DMS79 (cell line): ENCODE measurements around the gene PPFIBP1.

ENCODE experiments used
- DNase-seq: peaks from one replicate; lab custom pipeline; 2025; lab: John Stamatoyannopoulos, UW

The PPFIBP1 gene

GRCh38 chr12:27513155-27513824 is 10.7 kb upstream of the PPFIBP1 start:
- no peak for DNase-seq

DNA sequence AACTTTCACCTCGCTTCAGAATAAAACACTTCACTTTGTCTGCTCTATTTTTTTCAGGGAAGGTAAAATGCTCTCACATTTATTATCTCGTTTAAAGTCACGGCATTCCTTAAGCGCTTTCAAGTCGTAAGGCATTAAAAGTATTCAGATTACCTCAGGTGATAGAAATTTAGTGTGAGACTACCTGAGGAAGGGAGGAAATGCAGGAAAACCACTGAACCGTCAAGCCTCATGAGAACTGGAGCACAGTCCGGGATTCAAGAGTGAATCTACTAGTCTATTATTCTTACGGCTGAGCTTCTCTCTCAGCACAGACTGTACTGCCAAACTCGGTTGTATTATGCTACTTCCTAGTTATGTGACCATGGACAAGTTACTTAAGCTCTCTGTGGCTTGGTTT is 8.3 kb upstream of the PPFIBP1 start:
- DNase-seq, result no peak

- DNase-seq, result no peak
Observed at GRCh38 chr12:27516625-27517024, 7.4 kb upstream of the PPFIBP1 start.

- DNase-seq, result no peak
Observed at GRCh38 chr12:27517546-27517945, 6.5 kb upstream of the PPFIBP1 start.

DNA sequence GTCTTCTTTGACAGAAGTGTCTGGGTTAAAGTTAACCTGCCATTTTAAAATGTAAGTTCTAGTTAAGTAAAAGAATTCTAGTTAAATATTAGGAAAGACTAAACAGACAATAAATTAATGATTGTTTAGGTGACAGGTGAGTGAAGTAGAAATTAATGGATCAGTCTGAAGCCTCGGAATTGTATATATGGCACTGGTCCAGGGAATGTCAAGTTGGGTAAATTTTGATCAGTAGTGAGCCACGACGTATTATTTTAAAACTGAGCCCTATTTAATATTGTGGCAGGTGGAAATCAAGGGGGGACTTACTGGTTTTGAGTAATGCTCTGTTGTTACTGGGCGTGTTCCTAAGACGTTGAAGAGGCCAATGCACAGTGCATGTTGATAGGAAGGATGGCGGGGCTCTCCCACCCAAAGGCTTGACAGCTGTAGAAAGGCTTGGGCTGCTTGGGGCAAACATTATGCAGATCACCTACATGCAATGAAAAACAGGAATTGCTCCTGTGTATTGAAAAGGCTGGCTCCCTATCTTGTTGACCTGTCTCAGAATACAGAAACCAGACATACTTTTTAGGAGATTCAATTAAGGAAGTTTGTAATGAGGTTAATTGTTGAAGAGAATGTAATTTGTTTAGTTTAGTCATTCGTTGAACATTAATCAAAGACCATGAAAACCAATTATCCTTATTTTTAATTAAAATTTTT is 5.9 kb upstream of the PPFIBP1 start:
- DNase-seq, result no peak

DNA sequence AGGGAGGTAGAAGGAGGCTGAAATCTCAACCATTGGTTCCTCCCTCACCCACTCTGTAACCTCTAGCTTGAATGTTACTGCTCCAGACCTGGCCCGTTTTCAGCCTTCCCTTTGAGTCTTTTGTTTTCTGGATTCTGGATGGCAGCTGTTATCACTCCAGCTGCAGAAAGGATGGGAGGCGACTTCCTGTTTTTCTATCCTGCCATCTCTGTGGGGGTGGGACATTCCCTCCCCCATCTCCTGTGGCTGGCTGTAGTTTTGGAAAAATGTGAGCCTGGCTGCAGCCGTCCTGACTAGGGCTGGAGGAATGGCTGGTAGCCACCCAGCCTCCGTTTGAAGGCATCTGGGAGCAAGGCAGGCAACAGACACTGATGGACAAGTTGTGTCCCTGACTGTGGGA is 2.9 kb upstream of the PPFIBP1 start:
- DNase-seq, result no peak

DNA sequence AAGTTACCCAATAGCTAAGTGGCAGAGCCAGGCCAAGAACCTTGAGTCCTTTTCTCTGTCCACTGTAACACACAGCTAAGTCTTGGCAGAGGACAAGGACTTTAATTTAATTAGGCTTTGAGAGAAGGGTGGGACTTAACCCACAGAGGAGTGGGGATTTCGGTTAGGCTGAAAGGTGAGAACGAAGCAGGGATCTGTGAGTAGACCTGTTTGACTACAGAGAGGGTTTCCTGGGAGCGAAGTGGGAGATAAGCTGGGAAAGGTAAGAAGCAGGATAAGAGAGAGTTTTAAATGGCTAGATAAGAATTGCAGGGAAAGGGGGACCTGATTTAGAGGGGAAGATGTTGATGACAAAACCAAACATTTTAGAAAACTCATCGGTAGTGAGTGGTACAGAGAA is 2.0 kb upstream of the PPFIBP1 start:
- no peak for DNase-seq

GRCh38 chr12:27523305-27523641 is 733 bp upstream of the PPFIBP1 start:
- no peak for DNase-seq

GRCh38 chr12:27524494-27524835 is 459 bp downstream of the PPFIBP1 start:
- DNase-seq, result no peak

DNA sequence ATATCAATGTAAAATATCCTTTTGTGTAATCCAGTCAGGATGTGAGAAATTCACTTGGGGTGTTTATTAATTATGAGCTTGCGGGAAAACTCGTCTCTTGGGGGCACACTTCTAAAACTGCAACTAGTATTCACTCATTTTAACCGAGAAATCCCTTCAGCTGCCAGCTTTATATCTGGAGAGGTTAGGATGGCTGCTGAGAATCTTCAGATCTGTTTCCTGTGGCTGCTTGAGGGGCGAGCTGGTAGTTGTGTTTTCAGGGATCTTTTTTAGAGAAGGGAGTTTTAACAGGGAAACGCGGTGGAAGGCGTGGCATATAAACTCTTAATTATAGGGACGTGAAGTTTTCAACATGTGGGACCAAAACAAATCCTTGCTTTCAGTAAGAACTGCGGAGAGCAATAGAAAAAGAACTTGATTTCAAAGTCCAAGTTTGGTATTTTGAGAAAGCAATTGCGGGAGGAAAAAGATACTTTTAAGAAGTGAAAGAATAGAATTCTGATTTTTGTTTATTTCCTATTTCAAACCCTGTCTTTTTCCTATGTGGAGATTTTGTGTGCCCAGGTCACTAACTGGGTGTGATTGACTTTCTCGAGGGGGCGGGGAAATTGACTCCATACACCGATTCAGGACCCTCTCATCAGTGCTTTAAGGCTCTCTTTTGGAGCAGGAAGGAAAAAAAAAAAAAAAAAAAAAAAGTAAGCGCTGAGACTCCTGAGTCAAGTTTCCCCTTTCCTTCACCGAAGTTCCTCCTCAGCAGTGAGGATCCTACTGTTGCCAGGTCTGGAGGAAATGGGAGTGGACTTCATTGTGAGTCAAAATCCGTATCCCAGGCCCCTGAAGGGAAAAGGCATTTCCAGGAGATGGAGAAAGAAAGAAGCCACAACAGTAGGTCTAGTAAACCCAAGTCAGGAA is 1.1 kb downstream of the PPFIBP1 start:
- no peak for DNase-seq

GRCh38 chr12:27527512-27527911 is 3.5 kb downstream of the PPFIBP1 start:
- DNase-seq, result no peak

DNA sequence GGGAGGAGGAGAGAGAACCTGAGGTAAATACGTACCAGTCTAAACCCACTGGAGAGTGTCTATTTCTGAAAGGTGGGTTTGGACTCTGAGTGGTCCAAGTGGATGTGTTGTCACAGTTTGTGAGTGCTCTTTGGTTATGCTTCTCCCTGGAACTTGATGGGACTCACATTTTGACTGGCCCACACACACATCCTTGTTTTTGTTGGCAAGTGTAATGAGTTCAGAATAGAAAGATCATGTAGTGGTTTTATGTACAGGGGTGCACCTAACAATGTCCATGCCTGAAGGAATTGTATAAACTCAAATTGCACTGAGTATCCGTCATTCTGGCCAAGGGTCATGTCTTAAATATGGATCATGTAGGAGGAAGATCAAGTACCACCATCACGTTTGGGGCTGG is 4.8 kb downstream of the PPFIBP1 start:
- DNase-seq, result no peak

GRCh38 chr12:27530157-27530922 is 6.3 kb downstream of the PPFIBP1 start:
- DNase-seq, result no peak

DNA sequence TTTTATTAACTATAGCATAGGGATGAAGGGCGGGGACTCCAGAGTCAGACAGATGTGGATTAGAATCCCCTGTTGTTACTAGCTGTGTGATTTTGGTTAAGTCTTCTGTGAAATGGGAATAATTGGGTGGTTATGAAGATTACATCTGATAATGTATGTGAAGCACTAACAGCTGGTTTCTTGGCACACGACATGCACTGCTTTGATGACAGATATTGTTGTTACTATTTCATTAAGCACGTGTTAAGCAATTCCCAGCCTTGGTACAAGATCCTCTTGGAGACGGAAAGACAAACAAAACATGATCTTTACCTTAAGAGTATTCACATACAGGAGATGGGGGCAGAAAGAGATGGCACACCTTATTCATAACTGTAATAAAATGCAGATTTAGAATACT is 7.9 kb downstream of the PPFIBP1 start:
- DNase-seq, result no peak

DNA sequence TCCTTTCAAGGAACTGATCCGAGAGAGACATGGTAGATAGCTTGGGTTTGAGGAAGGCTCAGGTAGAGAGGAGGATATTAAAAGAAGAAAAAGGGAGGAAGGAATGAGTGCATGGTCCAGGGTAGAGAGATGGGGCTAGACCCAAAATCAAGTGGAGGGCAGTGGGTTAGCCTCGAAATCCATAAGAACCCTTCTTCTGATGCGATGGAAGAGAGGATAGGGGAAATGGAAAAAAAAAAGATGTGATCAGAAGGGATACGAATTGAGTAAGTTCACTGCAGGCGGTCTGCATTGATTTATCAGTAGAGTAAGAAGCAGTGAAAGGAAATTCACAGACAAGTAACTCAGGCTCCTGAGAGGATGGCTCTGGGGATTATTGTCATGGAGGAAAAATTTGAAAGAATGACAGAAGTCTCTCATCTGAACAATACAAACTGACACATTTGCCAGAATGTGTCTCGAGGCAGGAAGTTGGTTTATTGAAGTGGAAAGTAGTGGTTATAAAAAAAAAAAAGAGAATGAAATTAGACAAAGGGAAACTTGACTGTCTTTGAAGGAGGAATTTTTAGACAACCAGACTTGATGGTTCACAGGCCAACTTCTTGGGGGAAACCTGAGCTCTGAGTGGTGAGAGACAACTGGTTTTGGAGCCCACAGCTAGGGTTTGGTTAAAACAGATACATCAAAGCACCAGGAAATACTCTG is 10.2 kb downstream of the PPFIBP1 start:
- DNase-seq, result no peak

DNA sequence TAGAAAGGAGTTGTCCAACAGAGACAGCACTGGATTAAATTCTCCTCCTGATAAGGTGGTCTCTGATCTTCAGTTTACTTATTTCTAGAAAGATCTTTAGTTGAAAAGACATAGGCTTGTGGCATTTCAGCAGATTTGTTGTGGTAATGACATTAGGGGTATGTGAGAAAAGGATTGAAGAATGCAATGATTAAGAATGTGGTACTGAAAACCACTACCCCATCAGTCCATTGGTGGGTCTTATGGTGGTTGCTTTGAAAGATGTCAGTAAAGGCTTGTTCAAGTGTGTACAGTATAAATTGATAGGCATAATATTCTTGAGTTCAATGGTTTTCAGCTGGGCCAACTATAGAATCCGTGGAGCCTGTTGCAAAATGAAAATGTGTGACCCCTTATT is 10.8 kb downstream of the PPFIBP1 start:
- DNase-seq, result no peak

GRCh38 chr12:27535318-27535717 is 11.3 kb downstream of the PPFIBP1 start:
- no peak for DNase-seq

DNA sequence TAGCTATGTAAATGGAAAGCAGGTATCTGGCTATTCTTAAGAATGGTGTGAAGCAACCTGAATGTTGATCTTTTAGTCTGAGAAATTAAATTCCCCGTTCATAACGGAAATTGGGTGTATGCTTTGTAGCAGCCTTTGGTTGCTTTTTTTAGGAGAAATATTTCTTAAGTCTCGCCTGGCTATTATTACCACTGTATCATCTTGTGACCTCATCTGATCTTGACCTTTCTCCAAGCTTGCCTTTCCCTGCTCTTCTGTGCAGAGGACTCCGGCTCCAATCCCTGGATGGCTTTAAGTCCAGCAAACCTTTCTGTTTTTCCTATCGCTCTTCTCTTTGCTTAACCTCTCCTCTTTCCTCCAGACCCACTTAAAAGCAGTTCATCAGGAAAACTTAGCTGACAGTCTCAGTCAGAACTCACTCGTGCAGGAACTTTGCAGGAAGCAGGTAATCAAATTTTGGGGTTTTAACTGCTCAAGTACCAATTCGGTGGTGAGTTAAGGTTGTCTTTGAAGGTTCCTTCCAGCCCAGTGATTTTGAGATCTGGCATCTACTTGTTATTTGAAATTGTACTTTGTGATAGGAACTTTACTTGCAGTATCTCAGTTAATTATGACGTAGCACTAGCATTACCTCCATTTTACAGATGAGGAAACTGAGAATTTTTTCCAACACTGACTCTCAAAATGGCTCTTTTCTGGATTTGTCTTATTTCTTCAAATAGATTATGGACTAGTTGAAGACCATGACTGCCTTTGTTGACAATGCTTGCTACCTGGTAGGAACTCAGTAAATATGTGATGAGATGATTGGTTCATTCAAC is 14.1 kb downstream of the PPFIBP1 start:
- DNase-seq, result no peak

- DNase-seq, result no peak
Observed at GRCh38 chr12:27539191-27539631, 15.2 kb downstream of the PPFIBP1 start.

DNA sequence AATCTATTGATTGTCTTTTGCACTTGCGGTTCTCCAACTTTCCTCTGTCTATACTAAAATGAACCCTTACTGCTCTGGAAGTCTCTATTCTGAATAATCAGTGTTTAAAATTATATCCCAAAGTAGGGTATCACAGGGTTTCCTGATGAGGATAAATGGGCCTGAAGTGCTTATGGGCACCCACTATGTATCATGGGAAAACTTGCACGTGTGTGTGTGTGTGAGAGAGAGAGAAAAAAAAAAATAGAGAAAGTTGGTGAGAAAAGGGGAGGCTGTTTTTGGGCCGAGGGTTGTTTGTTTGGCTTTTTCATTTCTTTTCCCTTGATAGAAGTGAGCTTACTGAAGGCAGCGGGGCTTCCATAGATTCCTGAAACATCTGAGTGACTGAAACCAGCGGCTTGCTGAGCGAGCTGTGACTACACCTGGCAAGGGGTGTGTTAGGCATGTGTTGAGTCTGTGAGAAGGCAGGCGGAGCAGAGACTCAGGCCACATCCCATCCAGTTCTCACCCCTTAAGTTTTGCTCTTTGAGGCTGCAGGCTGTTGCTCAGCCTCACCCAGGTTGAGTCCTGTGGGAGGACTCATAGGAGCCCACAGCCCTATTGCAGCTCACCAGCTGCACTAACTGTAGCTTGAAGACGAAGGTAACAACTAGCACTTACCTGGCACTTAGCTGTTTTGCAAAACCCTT is 17.2 kb downstream of the PPFIBP1 start:
- no peak for DNase-seq
